Tibial nerve (tissue), 4 donors: ENCODE measurements around the gene WASHC4. TPM values are rescaled to one million over a fixed set of nuclear protein-coding genes. Genes with fewer than 3 reads are reported as not detected.

Experiments used
- DNase-seq, 2 donors: peaks; one replicate each; pipeline ENCODE4 v3.0.0-alpha.2; 2019; ENCODE audit warnings: low spot score in 2 of 2
- H3K27ac ChIP-seq, 4 donors: fragments of 200-600 bp; sonication (generic) in 3 of 4; one replicate each; pipeline ENCODE4 v1.5.1; 2017 to 2019; ENCODE audit warnings: mild to moderate bottlenecking in 1 of 4
- H3K27me3 ChIP-seq, 2 donors: fragments of 200-600 bp; sonication (generic) in 1 of 2; one replicate each; pipeline versions ENCODE4 v1.5.1 to v1.6.0; 2017 to 2019
- H3K36me3 ChIP-seq, 3 donors: fragments of 200-600 bp; sonication (generic); one replicate each; pipeline ENCODE4 v1.5.1; 2018 to 2019
- H3K4me1 ChIP-seq, 4 donors: fragments of 200-600 bp; sonication (generic) in 3 of 4; one replicate each; pipeline ENCODE4 v1.5.1; 2017 to 2019
- H3K4me3 ChIP-seq, 4 donors: fragments of 200-600 bp; sonication (generic) in 3 of 4; one replicate each; pipeline ENCODE4 v1.5.1; 2017 to 2019; ENCODE audit warnings: mild to moderate bottlenecking in 1 of 4, moderate library complexity in 1 of 4
- H3K9me3 ChIP-seq, 4 donors: fragments of 200-600 bp; sonication (generic) in 3 of 4; one replicate each; pipeline ENCODE4 v1.5.1; 2017 to 2019
- CTCF ChIP-seq, 5 experiments: fragments of 200-600 bp in 3 of 5; fragments of 450-650 bp in 2 of 5; sonication (generic) in 3 of 5; IDR thresholded peaks; one replicate each; pipeline ENCODE4 v1.5.1; 2016 to 2019; ENCODE audit warnings: antibody characterized with exemption in 5 of 5, mild to moderate bottlenecking in 3 of 5, moderate library complexity in 2 of 5
- EP300 ChIP-seq, 2 donors: sonication (generic); formaldehyde crosslinking; IDR thresholded peaks; one replicate each; pipeline ENCODE4 v1.6.1; 2017; ENCODE audit warnings: antibody characterized with exemption in 2 of 2, mild to moderate bottlenecking in 1 of 2
- POLR2A ChIP-seq, 2 donors: fragments of 450-650 bp; IDR thresholded peaks; one replicate each; pipeline ENCODE4 v1.6.1; 2017; ENCODE audit warnings: antibody characterized with exemption in 2 of 2, mild to moderate bottlenecking in 2 of 2, moderate library complexity in 2 of 2
- WGBS, 2 donors: methylation state at CpG; one replicate each; pipeline ENCODE4 v1.1.5; 2018; 5-methylcytosine and 5-hydroxymethylcytosine counted together
- total RNA-seq, 4 donors: library from RNA; depleted of rRNA; stranded (reverse); fragments of >200 nt; gene quantifications; one replicate each; pipeline ENCODE4 v1.1.0, GENCODE V29; 2016

The WASHC4 gene
- total RNA-seq, 4 donors from 2014 or later: 60.9 to 119 (median 79.9) TPM

- TF ChIP-seq POLR2A (IDR thresholded peaks at IDR 0.05) (no peak), CTCF (IDR thresholded peaks at IDR 0.05) (no peak), EP300 (IDR thresholded peaks at IDR 0.05) (no peak)
- Histone ChIP-seq H3K4me3 (no peak overlapping the region), H3K4me1 (no peaks in the 10 kb centered on the region), H3K36me3 (peaks cover 0 to 50% (median 0%) of the 10 kb centered on the region in 3 donors), H3K27ac (no peak overlapping the region), H3K9me3 (no peaks in the 10 kb centered on the region), H3K27me3 (no peaks in the 10 kb centered on the region)
- no peak for DNase-seq
- 55 to 70% methylated on average over 4 of the region's 4 CpGs for WGBS, 2 donors
These were observed 37.4 kb upstream of the WASHC4 start for GRCh38 chr12:105069936-105070702.

- Histone ChIP-seq H3K9me3 (no peaks in the 10 kb centered on the region), H3K4me1 (peaks cover 0 to 14% (median 0%) of the 10 kb centered on the region in 4 donors), H3K27me3 (no peaks in the 10 kb centered on the region), H3K4me3 (no peak overlapping the region), H3K27ac (no peak overlapping the region), H3K36me3 (peaks cover 0 to 32% (median 0%) of the 10 kb centered on the region in 3 donors)
- WGBS, 2 donors: 95 to 98% methylated on average over 3 of the region's 3 CpGs
- DNase-seq: no peak
- TF ChIP-seq CTCF (IDR thresholded peaks at IDR 0.05): no peak
- no peak for TF ChIP-seq POLR2A (IDR thresholded peaks at IDR 0.05)
- no peak for TF ChIP-seq EP300 (IDR thresholded peaks at IDR 0.05)
These were observed 35.5 kb upstream of the WASHC4 start for GRCh38 chr12:105071981-105072380.

GRCh38 chr12:105072888-105073488 lies 34.5 kb upstream of the WASHC4 start:
- Histone ChIP-seq H3K27me3 (no peaks in the 10 kb centered on the region), H3K4me3 (no peak overlapping the region), H3K27ac (no peak overlapping the region), H3K36me3 (peaks cover 0 to 32% (median 0%) of the 10 kb centered on the region in 3 donors), H3K4me1 (peaks cover 0 to 16% (median 0%) of the 10 kb centered on the region in 4 donors), H3K9me3 (no peaks in the 10 kb centered on the region)
- no peak for DNase-seq
- WGBS, 2 donors: 88 to 94% methylated on average over 6 of the region's 6 CpGs
- TF ChIP-seq POLR2A (IDR thresholded peaks at IDR 0.05) (no peak), EP300 (IDR thresholded peaks at IDR 0.05) (no peak), CTCF (IDR thresholded peaks at IDR 0.05) (no peak)

- no peaks in the 10 kb centered on the region for H3K27me3 ChIP-seq
- TF ChIP-seq EP300 (IDR thresholded peaks at IDR 0.05): peak in 1 of 2 donors; percentile 47
- no peak for TF ChIP-seq POLR2A (IDR thresholded peaks at IDR 0.05)
- H3K27ac ChIP-seq: peak overlapping the region in 1 of 4 donors; percentile 69
- WGBS, 2 donors: 83 to 87% methylated on average over 1 of the region's 1 CpG
- no peak overlapping the region for H3K4me3 ChIP-seq
- peaks cover 0 to 18% (median 0%) of the 10 kb centered on the region in 4 donors for H3K4me1 ChIP-seq
- DNase-seq: no peak
- peaks cover 0 to 16% (median 0%) of the 10 kb centered on the region in 3 donors for H3K36me3 ChIP-seq
- H3K9me3 ChIP-seq: no peaks in the 10 kb centered on the region
These were observed 31.4 kb upstream of the WASHC4 start for GRCh38 chr12:105076098-105076497.

GRCh38 chr12:105076913-105077312 lies 30.6 kb upstream of the WASHC4 start:
- Histone ChIP-seq H3K36me3 (peaks cover 0 to 16% (median 0%) of the 10 kb centered on the region in 3 donors), H3K4me1 (peaks cover 0 to 18% (median 0%) of the 10 kb centered on the region in 4 donors), H3K9me3 (no peaks in the 10 kb centered on the region), H3K4me3 (no peak overlapping the region), H3K27ac (peak overlapping the region in 1 of 4 donors; percentile 32), H3K27me3 (no peaks in the 10 kb centered on the region)
- TF ChIP-seq CTCF (IDR thresholded peaks at IDR 0.05) (no peak), POLR2A (IDR thresholded peaks at IDR 0.05) (no peak), EP300 (IDR thresholded peaks at IDR 0.05) (no peak)
- no peak for DNase-seq
- 74 to 77% methylated on average over 3 of the region's 3 CpGs for WGBS, 2 donors
